ENCODE data around the gene ACKR3. TPM values are rescaled to one million over a fixed set of nuclear protein-coding genes. Genes with fewer than 3 reads are reported as not detected.

ACKR3 gene
- total and polyA plus RNA-seq, 2 experiments from 2014 or later: 1.0 to 3.0 TPM

- no peak overlapping the region for H3K27ac ChIP-seq (ENCODE audit: low read depth)
- no peak overlapping the region for H3K4me2 ChIP-seq
- Mint-ChIP-seq H3K27ac (no peak overlapping the region), H3K27me3 (ENCODE audit: insufficient read depth, low read depth, poor library complexity) (peaks cover 7% of the 10 kb centered on the region), H3K4me3 (no peak overlapping the region), H3K9me3 (no peaks in the 10 kb centered on the region; the same call in 2 of the 3 replicates), H3K4me1 (peaks cover 58% of the 10 kb centered on the region), H3K36me3 (ENCODE audit: low read depth) (no peaks in the 10 kb centered on the region)
- ATAC-seq (no peak), DNase-seq (ENCODE audit: low spot score) (no peak)
- H4K20me1 ChIP-seq (replicated peaks; ENCODE audit: insufficient read depth): no peaks in the 10 kb centered on the region
- H3K4me3 ChIP-seq: no peak overlapping the region
- peaks cover 27% of the 10 kb centered on the region for H3K4me1 ChIP-seq (ENCODE audit: insufficient read depth)
- no peaks in the 10 kb centered on the region for H3K79me2 ChIP-seq (replicated peaks; ENCODE audit: insufficient read depth)
- no peaks in the 10 kb centered on the region for H3K36me3 ChIP-seq (ENCODE audit: insufficient read depth)
- H3K27me3 ChIP-seq (ENCODE audit: insufficient read depth): no peaks in the 10 kb centered on the region
- peaks cover 5% of the 10 kb centered on the region; the same call in 1 of the 2 replicates for H3F3A ChIP-seq (replicated peaks; ENCODE audit: low read depth)
- H3K9me2 ChIP-seq (ENCODE audit: insufficient read depth): no peaks in the 10 kb centered on the region
- H2AFZ ChIP-seq: no peak overlapping the region
- TF ChIP-seq, protein P1, sequence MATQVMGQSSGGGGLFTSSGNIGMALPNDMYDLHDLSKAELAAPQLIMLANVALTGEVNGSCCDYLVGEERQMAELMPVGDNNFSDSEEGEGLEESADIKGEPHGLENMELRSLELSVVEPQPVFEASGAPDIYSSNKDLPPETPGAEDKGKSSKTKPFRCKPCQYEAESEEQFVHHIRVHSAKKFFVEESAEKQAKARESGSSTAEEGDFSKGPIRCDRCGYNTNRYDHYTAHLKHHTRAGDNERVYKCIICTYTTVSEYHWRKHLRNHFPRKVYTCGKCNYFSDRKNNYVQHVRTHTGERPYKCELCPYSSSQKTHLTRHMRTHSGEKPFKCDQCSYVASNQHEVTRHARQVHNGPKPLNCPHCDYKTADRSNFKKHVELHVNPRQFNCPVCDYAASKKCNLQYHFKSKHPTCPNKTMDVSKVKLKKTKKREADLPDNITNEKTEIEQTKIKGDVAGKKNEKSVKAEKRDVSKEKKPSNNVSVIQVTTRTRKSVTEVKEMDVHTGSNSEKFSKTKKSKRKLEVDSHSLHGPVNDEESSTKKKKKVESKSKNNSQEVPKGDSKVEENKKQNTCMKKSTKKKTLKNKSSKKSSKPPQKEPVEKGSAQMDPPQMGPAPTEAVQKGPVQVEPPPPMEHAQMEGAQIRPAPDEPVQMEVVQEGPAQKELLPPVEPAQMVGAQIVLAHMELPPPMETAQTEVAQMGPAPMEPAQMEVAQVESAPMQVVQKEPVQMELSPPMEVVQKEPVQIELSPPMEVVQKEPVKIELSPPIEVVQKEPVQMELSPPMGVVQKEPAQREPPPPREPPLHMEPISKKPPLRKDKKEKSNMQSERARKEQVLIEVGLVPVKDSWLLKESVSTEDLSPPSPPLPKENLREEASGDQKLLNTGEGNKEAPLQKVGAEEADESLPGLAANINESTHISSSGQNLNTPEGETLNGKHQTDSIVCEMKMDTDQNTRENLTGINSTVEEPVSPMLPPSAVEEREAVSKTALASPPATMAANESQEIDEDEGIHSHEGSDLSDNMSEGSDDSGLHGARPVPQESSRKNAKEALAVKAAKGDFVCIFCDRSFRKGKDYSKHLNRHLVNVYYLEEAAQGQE (IDR thresholded peaks at IDR 0.05; ENCODE audit: unreplicated experiment): no peak
- TF ChIP-seq, protein P2, sequence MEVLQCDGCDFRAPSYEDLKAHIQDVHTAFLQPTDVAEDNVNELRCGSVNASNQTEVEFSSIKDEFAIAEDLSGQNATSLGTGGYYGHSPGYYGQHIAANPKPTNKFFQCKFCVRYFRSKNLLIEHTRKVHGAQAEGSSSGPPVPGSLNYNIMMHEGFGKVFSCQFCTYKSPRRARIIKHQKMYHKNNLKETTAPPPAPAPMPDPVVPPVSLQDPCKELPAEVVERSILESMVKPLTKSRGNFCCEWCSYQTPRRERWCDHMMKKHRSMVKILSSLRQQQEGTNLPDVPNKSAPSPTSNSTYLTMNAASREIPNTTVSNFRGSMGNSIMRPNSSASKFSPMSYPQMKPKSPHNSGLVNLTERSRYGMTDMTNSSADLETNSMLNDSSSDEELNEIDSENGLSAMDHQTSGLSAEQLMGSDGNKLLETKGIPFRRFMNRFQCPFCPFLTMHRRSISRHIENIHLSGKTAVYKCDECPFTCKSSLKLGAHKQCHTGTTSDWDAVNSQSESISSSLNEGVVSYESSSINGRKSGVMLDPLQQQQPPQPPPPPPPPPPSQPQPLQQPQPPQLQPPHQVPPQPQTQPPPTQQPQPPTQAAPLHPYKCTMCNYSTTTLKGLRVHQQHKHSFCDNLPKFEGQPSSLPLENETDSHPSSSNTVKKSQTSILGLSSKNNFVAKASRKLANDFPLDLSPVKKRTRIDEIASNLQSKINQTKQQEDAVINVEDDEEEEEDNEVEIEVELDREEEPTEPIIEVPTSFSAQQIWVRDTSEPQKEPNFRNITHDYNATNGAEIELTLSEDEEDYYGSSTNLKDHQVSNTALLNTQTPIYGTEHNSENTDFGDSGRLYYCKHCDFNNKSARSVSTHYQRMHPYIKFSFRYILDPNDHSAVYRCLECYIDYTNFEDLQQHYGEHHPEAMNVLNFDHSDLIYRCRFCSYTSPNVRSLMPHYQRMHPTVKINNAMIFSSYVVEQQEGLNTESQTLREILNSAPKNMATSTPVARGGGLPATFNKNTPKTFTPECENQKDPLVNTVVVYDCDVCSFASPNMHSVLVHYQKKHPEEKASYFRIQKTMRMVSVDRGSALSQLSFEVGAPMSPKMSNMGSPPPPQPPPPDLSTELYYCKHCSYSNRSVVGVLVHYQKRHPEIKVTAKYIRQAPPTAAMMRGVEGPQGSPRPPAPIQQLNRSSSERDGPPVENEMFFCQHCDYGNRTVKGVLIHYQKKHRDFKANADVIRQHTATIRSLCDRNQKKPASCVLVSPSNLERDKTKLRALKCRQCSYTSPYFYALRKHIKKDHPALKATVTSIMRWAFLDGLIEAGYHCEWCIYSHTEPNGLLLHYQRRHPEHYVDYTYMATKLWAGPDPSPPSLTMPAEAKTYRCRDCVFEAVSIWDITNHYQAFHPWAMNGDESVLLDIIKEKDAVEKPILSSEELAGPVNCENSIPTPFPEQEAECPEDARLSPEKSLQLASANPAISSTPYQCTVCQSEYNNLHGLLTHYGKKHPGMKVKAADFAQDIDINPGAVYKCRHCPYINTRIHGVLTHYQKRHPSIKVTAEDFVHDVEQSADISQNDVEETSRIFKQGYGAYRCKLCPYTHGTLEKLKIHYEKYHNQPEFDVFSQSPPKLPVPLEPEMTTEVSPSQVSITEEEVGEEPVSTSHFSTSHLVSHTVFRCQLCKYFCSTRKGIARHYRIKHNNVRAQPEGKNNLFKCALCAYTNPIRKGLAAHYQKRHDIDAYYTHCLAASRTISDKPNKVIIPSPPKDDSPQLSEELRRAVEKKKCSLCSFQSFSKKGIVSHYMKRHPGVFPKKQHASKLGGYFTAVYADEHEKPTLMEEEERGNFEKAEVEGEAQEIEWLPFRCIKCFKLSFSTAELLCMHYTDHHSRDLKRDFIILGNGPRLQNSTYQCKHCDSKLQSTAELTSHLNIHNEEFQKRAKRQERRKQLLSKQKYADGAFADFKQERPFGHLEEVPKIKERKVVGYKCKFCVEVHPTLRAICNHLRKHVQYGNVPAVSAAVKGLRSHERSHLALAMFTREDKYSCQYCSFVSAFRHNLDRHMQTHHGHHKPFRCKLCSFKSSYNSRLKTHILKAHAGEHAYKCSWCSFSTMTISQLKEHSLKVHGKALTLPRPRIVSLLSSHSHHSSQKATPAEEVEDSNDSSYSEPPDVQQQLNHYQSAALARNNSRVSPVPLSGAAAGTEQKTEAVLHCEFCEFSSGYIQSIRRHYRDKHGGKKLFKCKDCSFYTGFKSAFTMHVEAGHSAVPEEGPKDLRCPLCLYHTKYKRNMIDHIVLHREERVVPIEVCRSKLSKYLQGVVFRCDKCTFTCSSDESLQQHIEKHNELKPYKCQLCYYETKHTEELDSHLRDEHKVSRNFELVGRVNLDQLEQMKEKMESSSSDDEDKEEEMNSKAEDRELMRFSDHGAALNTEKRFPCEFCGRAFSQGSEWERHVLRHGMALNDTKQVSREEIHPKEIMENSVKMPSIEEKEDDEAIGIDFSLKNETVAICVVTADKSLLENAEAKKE (CRISPR knock-in tag; IDR thresholded peaks at IDR 0.05): no peak
- TF ChIP-seq EZH2phosphoT487 (IDR thresholded peaks at IDR 0.05; ENCODE audit: unreplicated experiment) (no peak), CTCF (conservative IDR thresholded peaks at IDR 0.05; ENCODE audit: low read depth in 2 of 2) (no peak), ZNF114 (CRISPR knock-in tag; IDR thresholded peaks at IDR 0.05) (no peak)
These were observed 5.0 kb downstream of the ACKR3 start for GRCh38 chr2:236574424-236575145.

All from GM23338 (cell line).